SHP77 (cell line): Measurements from ENCODE around the gene BRIP1.

Source experiments
- DNase-seq, 2 experiments: peaks; one replicate each; lab custom pipeline; 2025; lab: John Stamatoyannopoulos, UW

The BRIP1 gene

GRCh38 chr17:61631800-61632199 is 231.5 kb downstream of the BRIP1 start:
- DNase-seq, result no peak
